H9 (cell line): ENCODE results near the gene FGF4. TPM values are rescaled to one million over a fixed set of nuclear protein-coding genes. Genes with fewer than 3 reads are reported as not detected.
"Not testable (repeated sequence)": the region's sequence is repeated elsewhere in the genome, so short reads cannot be mapped to it uniquely, and the experiment has no call there.

Experiments used
- DNase-seq: peaks from one replicate; pipeline ENCODE4 v3.0.0-alpha.2; 2017
- H2AFZ ChIP-seq: one replicate; pipeline ENCODE4 v1.6.1; 2013; ENCODE audit warnings: mild to moderate bottlenecking, low read length, control low read depth, moderate library complexity
- H2AK5ac ChIP-seq: 2 replicates; pipeline ENCODE4 v1.6.1; 2013; ENCODE audit warnings: low read length, control low read depth, mixed read lengths; ENCODE audit not compliant: insufficient read length
- H2BK120ac ChIP-seq: one replicate; pipeline ENCODE4 v1.6.1; 2013; ENCODE audit warnings: low read depth, mild to moderate bottlenecking, low read length, control low read depth, inconsistent platforms; ENCODE audit not compliant: poor library complexity, severe bottlenecking
- H2BK12ac ChIP-seq: 2 replicates; pipeline ENCODE4 v1.6.1; 2013; ENCODE audit warnings: low read length, control low read depth, mixed read lengths, low read depth; ENCODE audit not compliant: insufficient read length
- H2BK15ac ChIP-seq: 2 replicates; pipeline ENCODE4 v1.6.1; 2013; ENCODE audit warnings: low read depth, low read length, control low read depth
- H2BK20ac ChIP-seq: one replicate; pipeline ENCODE4 v1.6.1; 2013; ENCODE audit warnings: low read depth, mild to moderate bottlenecking, low read length, control low read depth, inconsistent platforms; ENCODE audit not compliant: poor library complexity, severe bottlenecking
- H2BK5ac ChIP-seq: 2 replicates; pipeline ENCODE4 v1.6.1; 2013; ENCODE audit warnings: low read length, control low read depth, mixed read lengths; ENCODE audit not compliant: insufficient read length
- H3K14ac ChIP-seq: 2 replicates; pipeline ENCODE4 v1.6.1; 2013; ENCODE audit warnings: low read length, control low read depth; ENCODE audit not compliant: insufficient read depth
- H3K18ac ChIP-seq: 2 replicates; pipeline ENCODE4 v1.6.1; 2013; ENCODE audit warnings: low read depth, mild to moderate bottlenecking, mixed read lengths, low read length, control low read depth; ENCODE audit not compliant: insufficient read length
- H3K23ac ChIP-seq: 2 replicates; pipeline ENCODE4 v1.6.1; 2013; ENCODE audit warnings: low read length, control low read depth, mixed read lengths, low read depth; ENCODE audit not compliant: insufficient read length
- H3K23me2 ChIP-seq: 2 replicates; pipeline ENCODE4 v1.6.1; 2013; ENCODE audit warnings: low read depth, mild to moderate bottlenecking, mixed read lengths, low read length, control low read depth; ENCODE audit not compliant: insufficient read length, poor library complexity, severe bottlenecking
- H3K27ac ChIP-seq: 2 replicates; pipeline ENCODE4 v1.5.1; 2013; ENCODE audit warnings: low read length, control low read depth, mixed read lengths, low read depth; ENCODE audit not compliant: insufficient read length
- H3K27me3 ChIP-seq: 2 replicates; pipeline ENCODE4 v1.6.1; 2013; ENCODE audit warnings: low read length, control low read depth, inconsistent platforms; ENCODE audit not compliant: insufficient read depth
- H3K4ac ChIP-seq: 2 replicates; pipeline ENCODE4 v1.6.1; 2013; ENCODE audit warnings: low read depth, mild to moderate bottlenecking, control low read depth, inconsistent platforms, low read length, moderate library complexity
- H3K4me1 ChIP-seq: 2 replicates; pipeline ENCODE4 v1.6.1; 2013; ENCODE audit warnings: low read length, control low read depth, inconsistent platforms; ENCODE audit not compliant: insufficient read depth
- H3K4me2 ChIP-seq: 2 replicates; pipeline ENCODE4 v1.6.1; 2013; ENCODE audit warnings: low read length, control low read depth, mixed read lengths; ENCODE audit not compliant: insufficient read length, insufficient read depth
- H3K56ac ChIP-seq: 2 replicates; pipeline ENCODE4 v1.6.1; 2013; ENCODE audit warnings: low read depth, mild to moderate bottlenecking, mixed read lengths, low read length, control low read depth; ENCODE audit not compliant: insufficient read length
- H3K79me1 ChIP-seq: 2 replicates; pipeline ENCODE4 v1.6.1; 2013; ENCODE audit warnings: low read depth, mild to moderate bottlenecking, moderate library complexity, low read length, control low read depth, inconsistent platforms; ENCODE audit not compliant: insufficient read depth, poor library complexity, severe bottlenecking
- H3K79me2 ChIP-seq: 2 replicates; pipeline ENCODE4 v1.6.1; 2013; ENCODE audit warnings: low read length, control low read depth, inconsistent platforms; ENCODE audit not compliant: insufficient read depth
- H3K9ac ChIP-seq: 2 replicates; pipeline ENCODE4 v1.6.1; 2013; ENCODE audit warnings: low read length, control low read depth, mixed read lengths; ENCODE audit not compliant: insufficient read length; ENCODE audit errors: extremely low read depth
- H3K9me3 ChIP-seq: one replicate; pipeline ENCODE4 v1.6.1; 2013; ENCODE audit warnings: low read depth, low read length, inconsistent platforms; ENCODE audit not compliant: control insufficient read depth
- H3T11ph ChIP-seq: one replicate; pipeline ENCODE4 v1.6.1; 2013; ENCODE audit warnings: mild to moderate bottlenecking, low read length, control low read depth, inconsistent platforms
- H4K20me1 ChIP-seq: one replicate; pipeline ENCODE4 v1.6.1; 2013; ENCODE audit not compliant: control insufficient read depth, insufficient read length, insufficient read depth
- H4K5ac ChIP-seq: 2 replicates; pipeline ENCODE4 v1.6.1; 2013; ENCODE audit warnings: low read depth, mild to moderate bottlenecking, mixed read lengths, low read length, control low read depth; ENCODE audit not compliant: insufficient read length
- H4K8ac ChIP-seq: replicated peaks from 2 replicates; pipeline ENCODE4 v1.6.1; 2013; ENCODE audit warnings: low read length, control low read depth, mixed read lengths, low read depth; ENCODE audit not compliant: insufficient read length
- H4K91ac ChIP-seq: 2 replicates; pipeline ENCODE4 v1.6.1; 2013; ENCODE audit warnings: low read depth, mild to moderate bottlenecking, moderate library complexity, mixed read lengths, low read length, control low read depth; ENCODE audit not compliant: insufficient read length
- H3K27ac Mint-ChIP-seq, 3 experiments: 2 replicates in 2 of 3; 3 replicates in 1 of 3; pipeline ENCODE4 v1.8.0; 2020 to 2021; ENCODE audit warnings: mixed read lengths in 3 of 3, mild to moderate bottlenecking in 1 of 3, moderate library complexity in 1 of 3
- H3K27me3 Mint-ChIP-seq: 2 replicates; pipeline ENCODE4 v1.8.0; 2021; ENCODE audit warnings: low read depth, mild to moderate bottlenecking, moderate library complexity, mixed read lengths
- H3K36me3 Mint-ChIP-seq, 3 experiments: 2 replicates in 2 of 3; 3 replicates in 1 of 3; pipeline ENCODE4 v1.8.0; 2020 to 2021; ENCODE audit warnings: low read depth in 3 of 3, mixed read lengths in 3 of 3; ENCODE audit not compliant: insufficient read depth in 1 of 3
- H3K4me1 Mint-ChIP-seq, 2 experiments: 2 replicates each; pipeline ENCODE4 v1.8.0; 2020; ENCODE audit warnings: mixed read lengths in 2 of 2
- H3K4me3 Mint-ChIP-seq, 2 experiments: 2 replicates in 1 of 2; 3 replicates in 1 of 2; pipeline ENCODE4 v1.8.0; 2020 to 2021; ENCODE audit warnings: mild to moderate bottlenecking in 2 of 2, mixed read lengths in 2 of 2, moderate library complexity in 1 of 2
- H3K9me3 Mint-ChIP-seq, 2 experiments: 2 replicates in 1 of 2; 3 replicates in 1 of 2; pipeline ENCODE4 v1.8.0; 2020; ENCODE audit warnings: mild to moderate bottlenecking in 2 of 2, mixed read lengths in 2 of 2, moderate library complexity in 1 of 2
- CTCF ChIP-seq: fragments of 200-600 bp; sonication (generic); conservative IDR thresholded peaks from 3 replicates; pipeline ENCODE4 v1.8.0; 2021; ENCODE audit warnings: antibody characterized with exemption, mild to moderate bottlenecking
- WGBS: extraction: QIAGEN DNeasy Blood & Tissue Kit; methylation state at CpG from one replicate; pipeline ENCODE4 v1.1.7; 2013; ENCODE audit warnings: missing lambda C conversion rate, low lambda C conversion rate, mixed read lengths; ENCODE audit not compliant: insufficient read length; ENCODE audit errors: extremely low coverage; 5-methylcytosine and 5-hydroxymethylcytosine counted together
- total RNA-seq: library from RNA; stranded (reverse); gene quantifications from 2 replicates; pipeline ENCODE4 v1.2.1, GENCODE V29; 2021

FGF4 gene
- total RNA-seq, 1 experiment from 2014 or later, result 0.68 TPM

- Histone ChIP-seq H3K79me1 (no peaks in the 10 kb centered on the region), H3K4ac (no peak overlapping the region), H3K18ac (no peak overlapping the region), H3K4me1 (no peaks in the 10 kb centered on the region), H3K9ac (no peak overlapping the region), H3K14ac (no peak overlapping the region), H3K9me3 (no peaks in the 10 kb centered on the region), H2BK5ac (no peak overlapping the region), H2BK20ac (no peak overlapping the region), H3K4me2 (no peak overlapping the region), H2BK15ac (no peak overlapping the region), H2AK5ac (no peak overlapping the region), H3K27me3 (no peaks in the 10 kb centered on the region), H2AFZ (no peak overlapping the region), H3K27ac (no peak overlapping the region), H2BK12ac (no peak overlapping the region), H4K20me1 (no peaks in the 10 kb centered on the region), H2BK120ac (no peak overlapping the region), H4K8ac (no peak overlapping the region), H4K5ac (no peak overlapping the region), H3K23me2 (no peaks in the 10 kb centered on the region), H3K23ac (no peak overlapping the region), H4K91ac (no peak overlapping the region), H3K56ac (no peak overlapping the region), H3T11ph (no peak overlapping the region), H3K79me2 (no peaks in the 10 kb centered on the region)
- no peak for TF ChIP-seq CTCF
- Mint-ChIP-seq H3K4me3 (no peak overlapping the region), H3K9me3 (peaks cover 3 to 13% of the 10 kb centered on the region in 2 experiments; a peak in 2 of 5 replicates), H3K27me3 (peaks cover 15% of the 10 kb centered on the region), H3K4me1 (peaks cover 4 to 14% of the 10 kb centered on the region in 2 experiments), H3K36me3 (peaks cover 0 to 5% (median 0%) of the 10 kb centered on the region in 3 experiments; a peak in 2 of 7 replicates), H3K27ac (no peak overlapping the region)
- no CpG with 5 or more reads among the region's 10 CpGs for WGBS
- no peak for DNase-seq
Observed at GRCh38 chr11:69765498-69765995, 9.6 kb downstream of the FGF4 start.

DNA sequence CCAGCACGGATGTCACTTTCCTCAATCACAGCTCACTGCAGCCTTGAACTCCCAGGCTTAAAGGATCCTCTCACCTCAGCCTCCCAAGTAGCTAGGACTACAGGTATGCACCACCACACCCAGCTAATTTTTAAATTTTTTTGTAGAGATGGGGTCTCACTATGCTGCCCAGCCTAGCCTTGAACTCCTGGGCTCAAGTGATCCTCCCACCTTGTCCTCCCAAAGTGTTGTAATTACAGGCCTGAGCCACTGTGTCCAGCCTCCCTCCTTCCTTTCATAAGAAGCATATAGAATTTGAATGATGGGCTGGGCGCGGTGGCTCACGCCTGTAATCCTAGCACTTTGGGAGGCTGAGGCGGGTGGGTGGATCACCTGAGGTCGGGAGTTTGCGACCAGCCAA, 10.2 kb downstream of the FGF4 start:
- H2AK5ac ChIP-seq, H3K4me1 ChIP-seq, H3K23me2 ChIP-seq, H3T11ph ChIP-seq, H3K4me2 ChIP-seq, H3K18ac ChIP-seq, H3K4ac ChIP-seq, H2BK5ac ChIP-seq, H3K27ac Mint-ChIP-seq, H3K36me3 Mint-ChIP-seq, H4K20me1 ChIP-seq, H3K56ac ChIP-seq, H4K8ac ChIP-seq, H2BK120ac ChIP-seq, DNase-seq, H2BK12ac ChIP-seq, H3K23ac ChIP-seq, H3K9ac ChIP-seq, H2BK20ac ChIP-seq, H2BK15ac ChIP-seq, H2AFZ ChIP-seq, H3K4me3 Mint-ChIP-seq, H3K14ac ChIP-seq, H3K27ac ChIP-seq, H3K79me2 ChIP-seq, H3K27me3 ChIP-seq, H3K79me1 ChIP-seq, H3K9me3 ChIP-seq, H4K91ac ChIP-seq, H4K5ac ChIP-seq: not testable (repeated sequence)
- H3K27me3 Mint-ChIP-seq, result peaks cover 15% of the 10 kb centered on the region
- H3K4me1 Mint-ChIP-seq, result peaks cover 3 to 12% of the 10 kb centered on the region in 2 experiments; a peak in 3 of 4 replicates
- no CpG with 5 or more reads among the region's 7 CpGs for WGBS
- H3K9me3 Mint-ChIP-seq, result peaks cover 3 to 13% of the 10 kb centered on the region in 2 experiments; a peak in 2 of 5 replicates
